SU-DHL-6 (cell line): ENCODE results near the gene CSF2RB.

Source experiments
- H2AFZ ChIP-seq: fragments of 200-600 bp; sonication (generic); 2 replicates; pipeline ENCODE4 v1.6.1; 2014; ENCODE audit warnings: low read depth, mild to moderate bottlenecking, moderate library complexity, mixed read lengths, antibody characterized with exemption, low read length; ENCODE audit not compliant: severe bottlenecking
- H3F3A ChIP-seq: fragments of 200-600 bp; shearing (Covaris generic); 2 replicates; pipeline ENCODE4 v1.6.0; 2016; ENCODE audit warnings: antibody characterized with exemption, mild to moderate bottlenecking; ENCODE audit not compliant: insufficient read depth
- H3K27ac ChIP-seq: fragments of 200-600 bp; sonication (generic); 2 replicates; pipeline ENCODE4 v1.5.1; 2016; ENCODE audit warnings: low read depth, mild to moderate bottlenecking, low read length, moderate library complexity, mixed read lengths
- H3K27me3 ChIP-seq: fragments of 200-600 bp; sonication (generic), shearing (Covaris generic); 2 replicates; pipeline ENCODE4 v1.6.0; 2014; ENCODE audit warnings: mild to moderate bottlenecking, low read length
- H3K36me3 ChIP-seq: fragments of 200-600 bp; sonication (generic); 2 replicates; pipeline ENCODE4 v1.6.1; 2014; ENCODE audit warnings: mild to moderate bottlenecking, low read length, mixed read lengths
- H3K4me2 ChIP-seq: fragments of 300-600, 200-600 bp; shearing (Covaris generic), sonication (generic); 2 replicates; pipeline ENCODE4 v1.6.0; 2014; ENCODE audit warnings: low read length, low read depth, mild to moderate bottlenecking; ENCODE audit not compliant: poor library complexity, severe bottlenecking
- H3K4me3 ChIP-seq: fragments of 200-600 bp; sonication (generic); 2 replicates; pipeline ENCODE4 v1.5.1; 2014; ENCODE audit warnings: antibody characterized with exemption, low read length, mild to moderate bottlenecking, mixed read lengths; ENCODE audit not compliant: insufficient read depth, poor library complexity, severe bottlenecking
- H3K79me2 ChIP-seq: fragments of 200-600 bp; sonication (generic); 2 replicates; pipeline ENCODE4 v1.6.1; 2014; ENCODE audit warnings: mild to moderate bottlenecking, low read length, moderate library complexity; ENCODE audit not compliant: insufficient read depth
- H3K9ac ChIP-seq: fragments of 200-600 bp; sonication (generic); 2 replicates; pipeline ENCODE4 v1.7.0; 2014; ENCODE audit warnings: mild to moderate bottlenecking, low read length
- H3K9me2 ChIP-seq: fragments of 200-600 bp; sonication (generic); replicated peaks from 2 replicates; pipeline ENCODE4 v1.6.1; 2014; ENCODE audit warnings: low read length; ENCODE audit not compliant: insufficient read depth
- H3K9me3 ChIP-seq: fragments of 200-600 bp; sonication (generic); 2 replicates; pipeline ENCODE4 v1.6.1; 2014; ENCODE audit warnings: low read length, mixed read lengths; ENCODE audit not compliant: insufficient read depth
- H4K20me1 ChIP-seq: fragments of 200-600 bp; sonication (generic); 2 replicates; pipeline ENCODE4 v1.6.1; 2014; ENCODE audit warnings: low read depth, mild to moderate bottlenecking, antibody characterized with exemption, low read length, moderate library complexity, mixed read lengths
- CTCF ChIP-seq: fragments of 200-600 bp; sonication (generic); IDR thresholded peaks from one replicate; pipeline ENCODE4 v1.5.1; 2017; ENCODE audit warnings: antibody characterized with exemption, mild to moderate bottlenecking, low read length, moderate library complexity; ENCODE audit not compliant: insufficient read depth, poor library complexity, severe bottlenecking
- EZH2phosphoT487 ChIP-seq: fragments of 200-600 bp; sonication (generic), shearing (Covaris generic); conservative IDR thresholded peaks from 2 replicates; pipeline ENCODE4 v1.6.1; 2018; ENCODE audit warnings: mild to moderate bottlenecking, antibody characterized with exemption, low read length, moderate library complexity, mixed read lengths

Gene CSF2RB

DNA sequence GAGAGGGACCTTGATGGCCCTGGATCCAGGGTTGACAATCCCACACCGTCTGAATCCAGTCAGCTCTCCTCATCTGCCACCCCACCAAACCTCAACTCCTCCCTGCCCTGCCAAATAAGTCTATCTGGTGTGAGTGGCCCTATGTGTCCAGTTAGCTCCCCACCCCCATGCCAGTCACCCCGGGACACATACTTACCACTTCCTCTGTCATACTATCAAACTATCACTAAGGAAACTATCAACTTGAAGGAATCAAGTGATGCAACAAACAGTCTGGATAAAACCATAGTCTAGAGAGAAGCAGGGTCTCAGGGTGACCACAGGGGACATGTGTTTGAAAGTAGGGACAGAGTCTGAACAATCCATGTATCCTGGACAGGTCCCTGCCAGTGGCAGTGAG lies 13.2 kb upstream of the CSF2RB start:
- Histone ChIP-seq H3K36me3 (no peaks in the 10 kb centered on the region), H3F3A (no peaks in the 10 kb centered on the region), H3K9ac (no peak overlapping the region), H4K20me1 (no peaks in the 10 kb centered on the region), H3K79me2 (no peaks in the 10 kb centered on the region), H3K4me2 (no peak overlapping the region), H3K27ac (no peak overlapping the region), H3K4me3 (no peak overlapping the region), H3K9me2 (no peaks in the 10 kb centered on the region), H3K27me3 (no peaks in the 10 kb centered on the region), H3K9me3 (no peaks in the 10 kb centered on the region), H2AFZ (no peak overlapping the region)
- TF ChIP-seq CTCF (no peak), EZH2phosphoT487 (no peak)

- no peak overlapping the region for H3K27ac ChIP-seq
- H3K9me2 ChIP-seq = no peaks in the 10 kb centered on the region
- H3K79me2 ChIP-seq = no peaks in the 10 kb centered on the region
- no peaks in the 10 kb centered on the region for H3F3A ChIP-seq
- H4K20me1 ChIP-seq = no peaks in the 10 kb centered on the region
- no peaks in the 10 kb centered on the region for H3K27me3 ChIP-seq
- TF ChIP-seq EZH2phosphoT487 (no peak), CTCF (no peak)
- no peak overlapping the region for H2AFZ ChIP-seq
- no peak overlapping the region for H3K4me2 ChIP-seq
- no peaks in the 10 kb centered on the region for H3K9me3 ChIP-seq
- no peak overlapping the region for H3K4me3 ChIP-seq
- no peak overlapping the region for H3K9ac ChIP-seq
- H3K36me3 ChIP-seq = no peaks in the 10 kb centered on the region
Observed at GRCh38 chr22:36900880-36901279, 12.5 kb upstream of the CSF2RB start.

- H3K27me3 ChIP-seq = no peaks in the 10 kb centered on the region
- no peak overlapping the region for H3K27ac ChIP-seq
Observed at GRCh38 chr22:36901411-36902142, 11.9 kb upstream of the CSF2RB start.

More at GRCh38 chr22:36901411-36902142, 11.9 kb upstream of the CSF2RB start:
- H3K4me2 ChIP-seq = no peak overlapping the region
- H3K9me3 ChIP-seq = no peaks in the 10 kb centered on the region
- H3K79me2 ChIP-seq = no peaks in the 10 kb centered on the region
- TF ChIP-seq EZH2phosphoT487 (no peak), CTCF (no peak)
- no peak overlapping the region for H2AFZ ChIP-seq
- no peaks in the 10 kb centered on the region for H3K9me2 ChIP-seq
- no peaks in the 10 kb centered on the region for H4K20me1 ChIP-seq
- H3F3A ChIP-seq = no peaks in the 10 kb centered on the region
- no peaks in the 10 kb centered on the region for H3K36me3 ChIP-seq
- H3K9ac ChIP-seq = no peak overlapping the region
- no peak overlapping the region for H3K4me3 ChIP-seq
